CMK (cell line): ENCODE measurements around the gene PAPOLA.
"Not testable (repeated sequence)": the region's sequence is repeated elsewhere in the genome, so short reads cannot be mapped to it uniquely, and the experiment has no call there.

Experiments
- DNase-seq: peaks from one replicate; pipeline ENCODE4 v3.0.0-alpha.2; 2010; ENCODE audit warnings: low read depth

The PAPOLA gene

DNA sequence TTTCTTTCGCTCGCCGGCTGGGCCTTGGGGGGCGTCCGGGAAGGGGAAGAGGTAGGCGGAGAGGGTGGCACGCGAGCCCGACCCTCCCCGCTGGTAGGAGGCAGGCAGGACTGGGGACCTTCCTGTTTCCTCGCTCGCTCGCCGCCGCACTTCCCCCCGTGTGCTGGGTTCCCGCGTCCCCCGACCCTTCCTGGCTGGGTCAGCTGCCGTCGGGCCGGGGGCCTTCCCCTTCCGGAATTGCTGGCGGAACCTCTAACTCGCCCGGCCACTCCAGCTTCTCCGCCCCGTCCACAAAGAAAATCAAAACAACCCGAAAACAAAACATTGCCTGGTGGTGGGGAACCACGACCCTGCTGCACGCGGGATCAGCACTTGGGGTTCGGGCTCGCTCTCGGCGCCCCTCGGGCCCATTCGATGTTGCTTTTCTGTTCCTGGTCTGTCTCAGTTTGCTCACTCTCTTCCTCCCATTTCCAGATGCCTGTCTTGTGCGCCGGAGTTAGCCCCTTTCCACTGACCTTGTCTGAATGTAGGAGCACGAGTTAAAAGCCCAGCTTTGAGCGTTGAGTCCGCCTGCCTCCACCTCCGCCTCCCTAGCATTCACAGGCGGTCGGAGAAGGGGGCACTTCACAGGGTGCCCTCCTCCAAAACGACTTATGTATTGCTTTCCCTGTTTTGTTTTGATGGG is 581 bp downstream of the PAPOLA start:
- peak; percentile 52 for DNase-seq

DNA sequence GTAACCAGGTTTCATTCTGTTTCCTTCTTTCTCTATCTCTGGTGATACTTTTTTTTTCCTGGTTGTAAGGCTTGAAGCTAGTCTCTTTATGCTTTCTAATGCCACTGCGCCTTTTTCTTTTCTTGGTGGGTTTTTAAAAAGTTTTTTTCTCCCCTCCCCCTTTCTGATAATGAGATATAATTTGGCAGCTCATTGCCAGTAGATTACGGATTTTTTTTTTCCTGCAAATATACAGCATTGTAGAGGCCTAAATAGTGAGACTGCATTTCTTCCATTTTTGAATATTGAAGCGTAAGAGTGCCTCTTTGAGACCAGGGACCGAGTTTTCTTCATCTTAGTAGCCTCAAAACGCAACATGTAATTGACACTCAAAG is 1.1 kb downstream of the PAPOLA start:
- DNase-seq = no peak

DNA sequence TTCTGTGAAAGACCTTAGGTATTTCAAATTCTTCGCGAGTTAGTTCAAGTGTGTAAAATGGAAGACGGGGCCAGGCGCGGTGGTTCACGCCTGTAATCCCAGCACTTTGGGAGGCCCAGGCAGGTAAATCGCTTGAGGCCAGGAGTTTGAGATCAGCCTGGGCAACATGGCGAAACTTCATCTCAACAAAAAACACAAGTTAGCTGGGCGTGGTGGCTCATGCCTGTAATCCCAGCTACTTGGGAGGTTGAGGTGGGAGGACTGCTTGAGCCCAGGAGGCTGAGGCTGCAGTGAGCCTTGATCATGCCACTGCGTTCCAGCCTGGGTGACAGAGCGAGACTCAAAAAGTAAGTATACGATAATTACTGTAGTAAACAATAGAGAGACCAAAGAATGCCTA is 2.2 kb downstream of the PAPOLA start:
- not testable (repeated sequence) for DNase-seq

DNA sequence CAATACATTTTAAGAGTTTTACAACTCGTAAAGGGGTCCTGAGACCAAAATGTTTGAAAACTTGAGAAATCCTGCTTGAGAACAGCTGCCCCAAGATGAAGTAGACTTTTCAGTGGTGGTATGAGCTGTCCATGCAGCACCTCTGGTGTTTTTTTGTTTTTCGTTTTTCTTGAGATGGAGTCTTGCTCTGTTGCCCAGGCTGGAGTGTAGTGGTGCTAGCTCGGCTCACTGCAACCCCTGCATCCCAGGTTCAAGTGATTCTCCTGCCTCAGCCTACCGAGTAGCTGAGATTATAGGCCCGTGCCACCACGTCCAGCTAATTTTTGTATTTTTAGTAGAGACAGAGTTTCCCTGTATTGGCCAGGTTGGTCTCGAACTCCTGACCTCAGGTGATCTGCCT is 5.5 kb downstream of the PAPOLA start:
- DNase-seq = no peak

DNA sequence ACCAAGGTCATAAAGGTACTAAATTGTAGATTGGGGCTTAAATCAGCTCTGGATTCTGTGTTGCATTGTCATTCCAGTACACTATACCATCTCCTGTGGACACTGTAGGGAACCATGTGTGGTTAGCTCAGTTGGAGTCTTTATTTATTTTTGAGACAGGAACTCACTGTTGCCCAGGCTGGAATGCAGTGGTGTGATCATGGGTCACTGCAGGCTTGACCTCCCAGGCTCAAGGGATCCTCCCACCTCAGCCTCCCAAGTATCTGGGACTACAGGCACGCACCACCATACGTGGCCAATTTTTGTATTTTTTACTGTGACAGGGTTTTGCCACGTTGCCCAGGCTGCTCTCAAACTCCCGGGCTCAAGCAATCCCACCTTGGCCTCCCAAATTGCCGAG is 6.7 kb downstream of the PAPOLA start:
- DNase-seq = no peak

DNA sequence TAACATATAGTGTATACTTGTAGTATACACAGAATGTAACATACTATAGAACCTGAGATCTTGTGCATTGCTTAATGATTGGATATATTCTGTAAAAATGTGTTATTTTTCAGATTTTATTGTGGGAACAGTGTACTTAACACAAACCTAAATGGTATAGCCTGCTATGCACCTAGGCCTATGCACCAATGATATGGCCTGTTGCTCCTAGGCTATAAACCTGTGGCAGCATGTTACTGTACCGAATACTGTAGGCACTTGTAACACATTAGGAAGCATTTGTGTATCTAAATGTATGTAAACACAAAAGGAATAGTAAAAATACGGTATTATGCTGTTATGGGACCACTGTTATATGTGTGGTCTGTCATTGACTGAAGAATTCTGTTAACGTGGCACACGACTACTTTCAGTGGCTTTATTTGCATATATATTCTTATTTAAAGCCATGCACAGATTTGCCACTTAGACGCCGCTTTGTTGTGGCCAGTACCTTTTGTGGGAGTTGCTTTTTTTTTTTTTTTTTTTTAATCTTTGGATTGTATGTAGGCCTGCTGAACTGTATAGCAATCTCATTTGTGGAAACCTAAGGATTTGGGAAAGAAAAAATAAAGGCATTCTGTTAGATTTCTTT is 7.4 kb downstream of the PAPOLA start:
- DNase-seq = no peak

DNA sequence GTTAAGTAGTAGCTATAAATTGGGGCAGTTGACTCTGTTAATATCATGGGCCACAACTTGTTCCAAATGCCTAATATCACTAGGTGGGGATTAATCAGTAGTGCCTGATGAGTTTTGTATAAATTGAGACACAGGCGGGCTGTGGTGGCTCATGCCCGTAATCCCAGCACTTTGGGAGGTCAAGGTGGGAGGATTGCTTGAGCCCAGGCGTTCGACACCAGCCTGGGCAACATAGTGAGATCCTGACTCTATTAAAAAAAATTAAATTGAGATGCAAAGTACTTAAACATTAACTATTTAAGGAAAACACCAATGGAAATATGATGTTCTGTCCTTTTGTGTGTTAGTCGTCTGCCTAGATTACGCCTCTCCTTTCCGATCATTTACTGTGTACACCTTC is 9.0 kb downstream of the PAPOLA start:
- no peak for DNase-seq

DNA sequence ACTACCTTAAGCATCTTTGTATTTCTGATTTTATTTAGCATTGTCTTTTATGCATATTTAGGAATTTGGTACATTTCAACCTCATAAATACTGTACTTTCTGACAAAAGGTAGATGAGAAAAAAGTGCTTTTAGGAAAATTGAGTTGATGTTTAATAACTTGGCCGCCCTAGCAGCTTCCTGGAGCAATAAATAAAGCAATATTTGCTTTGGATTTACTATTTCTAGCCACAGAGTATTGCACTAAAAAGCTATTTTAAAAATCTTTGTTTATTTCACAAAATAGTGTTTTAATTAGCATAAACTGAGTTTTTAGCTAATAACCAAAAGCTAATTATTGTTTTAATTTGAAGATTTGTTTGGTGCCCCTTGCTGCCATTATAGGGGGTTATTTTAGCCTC is 9.5 kb downstream of the PAPOLA start:
- no peak for DNase-seq

DNA sequence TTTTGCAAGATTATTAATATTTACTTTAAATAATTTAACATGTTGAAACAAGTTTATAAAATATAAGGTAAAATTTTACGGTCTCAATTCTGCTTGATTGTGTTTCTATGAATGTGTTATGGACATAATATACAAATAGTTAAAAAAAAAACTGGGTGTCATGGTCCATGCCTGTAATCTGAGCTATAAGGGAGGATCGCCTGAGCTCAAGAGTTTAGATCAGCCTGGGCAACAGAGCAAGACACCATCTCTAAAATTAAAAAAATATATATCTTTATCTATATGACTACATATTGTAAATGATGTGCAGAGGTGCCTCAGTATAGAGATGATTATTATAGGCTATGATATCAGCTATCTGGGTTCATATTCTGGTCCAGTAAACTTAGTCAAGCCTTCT is 9.9 kb downstream of the PAPOLA start:
- no peak for DNase-seq

DNA sequence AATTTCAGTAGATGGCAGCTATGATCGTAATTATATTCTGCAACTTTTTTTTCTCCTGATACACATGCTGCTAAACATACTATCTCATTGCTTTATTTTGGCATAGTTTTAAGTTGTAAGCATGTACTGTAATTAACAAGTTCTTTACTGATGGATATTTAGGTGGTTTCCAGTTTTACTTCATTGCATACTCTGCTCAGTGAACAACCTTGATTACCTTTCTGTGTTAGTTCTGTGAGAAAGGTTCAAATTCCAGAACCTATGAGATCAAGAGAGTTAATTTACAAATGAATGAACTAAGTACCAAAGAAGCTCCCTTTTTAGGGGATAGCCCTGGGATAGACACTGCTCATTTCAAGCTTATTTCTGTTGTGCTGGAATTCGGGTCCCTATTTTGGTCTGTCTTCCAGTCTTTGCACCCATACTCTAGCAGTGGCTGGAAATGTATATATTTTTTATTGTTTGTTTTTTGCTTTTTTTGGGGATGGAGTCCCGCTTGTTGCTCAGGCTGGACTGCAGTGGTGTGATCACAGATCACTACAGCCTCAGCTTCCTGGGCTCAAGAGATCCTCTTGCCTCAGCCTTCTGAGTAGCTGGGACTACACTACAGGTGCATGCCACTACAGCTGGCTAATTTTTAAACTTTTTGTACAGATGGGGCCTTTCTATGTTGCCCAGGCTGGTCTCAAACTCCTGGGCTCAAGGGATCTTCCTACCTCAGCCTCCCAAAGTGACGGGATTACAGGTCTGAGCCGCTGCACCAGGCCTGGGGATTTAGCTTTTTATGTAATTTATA is 10.6 kb downstream of the PAPOLA start:
- no peak for DNase-seq

DNA sequence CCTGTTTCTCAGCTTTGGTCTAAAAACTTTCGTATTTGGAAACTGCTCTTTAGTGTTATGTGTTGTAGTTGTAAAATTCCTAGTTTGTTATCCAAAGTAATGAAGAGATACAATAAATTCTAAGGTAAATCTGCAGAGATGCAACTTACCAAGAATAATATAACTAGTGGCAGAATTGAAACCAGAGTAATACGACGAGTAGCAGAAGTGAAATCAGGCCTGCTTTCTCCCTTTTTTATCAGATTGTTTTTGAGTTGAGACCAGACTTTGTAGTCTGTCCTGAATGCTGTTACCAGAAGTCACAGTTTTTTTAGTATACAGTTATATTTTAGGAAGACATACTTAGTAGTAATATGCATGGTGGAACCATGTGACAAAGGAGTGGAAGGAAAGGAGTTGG is 12.5 kb downstream of the PAPOLA start:
- DNase-seq = no peak

DNA sequence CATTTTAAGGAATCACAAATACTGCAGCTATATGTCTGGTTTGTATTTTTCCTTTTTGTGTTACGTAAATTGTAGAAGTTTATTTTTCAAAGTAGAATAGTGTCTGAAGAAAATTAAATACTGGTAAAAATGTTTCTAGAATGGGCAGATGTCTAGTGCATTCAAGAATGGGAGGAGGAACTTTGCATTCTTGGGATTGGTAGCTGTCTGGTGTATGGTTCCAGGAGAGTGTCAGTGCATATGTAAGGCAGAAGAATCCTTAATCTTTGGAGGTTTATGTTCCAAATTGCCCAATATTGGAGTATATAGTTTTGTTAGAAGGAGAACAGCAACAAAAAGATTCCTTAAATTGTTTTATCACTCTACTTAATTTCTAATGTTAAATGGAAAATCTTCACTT is 13.5 kb downstream of the PAPOLA start:
- no peak for DNase-seq

DNA sequence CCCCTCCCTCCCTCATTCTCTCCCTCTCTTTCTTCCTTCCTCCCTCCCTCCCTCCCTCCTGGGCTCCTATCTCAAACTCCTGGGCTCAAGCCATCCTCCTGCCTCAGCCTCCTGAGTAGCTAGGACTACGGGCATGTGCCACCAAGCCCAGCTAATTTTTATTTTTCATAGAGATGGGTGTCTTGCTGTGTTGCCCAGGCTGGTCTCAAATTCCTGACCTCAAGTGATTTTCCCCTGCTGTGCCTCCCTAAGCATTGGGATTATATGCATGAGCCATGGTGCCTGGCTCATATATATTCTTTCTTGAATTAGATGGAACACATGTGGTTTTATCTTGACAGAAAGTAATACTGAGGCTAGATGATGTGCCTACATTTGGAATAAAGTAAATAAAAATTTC is 14.2 kb downstream of the PAPOLA start:
- DNase-seq = no peak

DNA sequence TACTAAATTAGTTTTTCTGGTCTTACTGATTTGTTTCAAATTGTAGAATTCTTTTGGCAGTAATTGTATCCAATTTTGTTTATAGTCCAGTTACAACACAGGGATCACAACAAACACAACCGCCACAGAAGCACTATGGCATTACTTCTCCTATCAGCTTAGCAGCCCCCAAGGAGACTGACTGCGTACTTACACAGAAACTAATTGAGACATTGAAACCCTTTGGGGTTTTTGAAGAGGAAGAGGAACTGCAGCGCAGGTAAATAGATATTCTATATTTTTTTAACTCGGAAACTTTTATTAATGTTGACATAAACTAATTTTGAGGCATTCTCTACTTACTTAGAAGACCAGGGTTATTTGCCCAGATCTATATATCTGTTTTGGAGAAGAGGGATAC is 17.8 kb downstream of the PAPOLA start:
- no peak for DNase-seq

DNA sequence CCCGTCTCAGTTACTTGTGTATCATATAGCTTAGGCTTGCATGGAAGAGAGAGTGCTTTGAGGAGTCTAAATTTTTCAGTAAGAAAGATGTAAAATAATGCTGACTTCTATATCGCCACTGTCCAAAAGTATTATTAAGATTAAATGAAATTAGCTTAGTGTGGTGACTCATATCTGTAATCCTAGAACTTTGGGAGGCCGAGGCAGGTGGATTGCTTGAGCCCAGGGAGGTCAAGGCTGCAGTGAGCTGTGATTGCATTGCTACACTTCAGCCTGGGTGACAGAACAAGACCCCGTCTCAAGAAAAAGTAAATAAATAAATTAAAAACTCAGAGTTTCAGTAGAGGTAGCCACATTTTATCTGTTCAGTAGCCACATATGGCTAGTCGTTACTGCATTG is 23.3 kb downstream of the PAPOLA start:
- no peak for DNase-seq

DNA sequence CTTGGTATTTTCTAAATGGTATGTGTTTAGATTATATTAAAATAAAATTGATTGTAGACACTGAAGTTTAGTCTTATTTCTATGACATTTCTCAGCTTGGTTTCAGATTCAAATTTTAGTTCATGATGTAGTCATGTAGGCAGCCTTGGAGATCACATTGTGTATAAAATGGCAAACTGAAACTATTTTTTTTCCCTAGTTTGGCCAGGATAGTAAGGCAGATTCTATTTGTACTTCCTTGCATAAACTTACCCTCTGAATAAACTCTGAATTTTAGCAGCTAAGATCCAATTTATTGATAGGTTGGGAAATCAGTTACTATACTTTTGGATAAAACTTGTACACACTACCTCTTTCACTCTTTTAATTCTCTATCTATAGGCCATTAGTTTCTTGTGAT is 30.4 kb downstream of the PAPOLA start:
- DNase-seq = no peak

DNA sequence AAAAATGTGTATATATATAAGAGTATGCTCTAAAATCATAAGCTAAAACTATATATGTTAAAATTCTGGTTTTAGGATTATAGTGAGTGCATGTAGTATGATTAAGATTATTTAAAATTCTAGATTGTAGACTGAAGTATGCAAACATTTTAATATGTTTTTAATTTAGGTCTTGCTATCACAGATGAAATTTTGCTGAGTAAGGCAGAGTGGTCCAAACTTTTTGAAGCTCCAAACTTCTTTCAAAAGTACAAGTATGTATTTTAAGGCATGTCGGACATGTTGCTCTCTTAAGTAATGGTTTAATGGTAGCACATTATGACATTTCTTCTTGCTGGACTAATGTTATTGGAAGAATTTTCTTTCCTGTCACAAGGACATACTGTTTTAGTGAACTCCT is 34.6 kb downstream of the PAPOLA start:
- no peak for DNase-seq

DNA sequence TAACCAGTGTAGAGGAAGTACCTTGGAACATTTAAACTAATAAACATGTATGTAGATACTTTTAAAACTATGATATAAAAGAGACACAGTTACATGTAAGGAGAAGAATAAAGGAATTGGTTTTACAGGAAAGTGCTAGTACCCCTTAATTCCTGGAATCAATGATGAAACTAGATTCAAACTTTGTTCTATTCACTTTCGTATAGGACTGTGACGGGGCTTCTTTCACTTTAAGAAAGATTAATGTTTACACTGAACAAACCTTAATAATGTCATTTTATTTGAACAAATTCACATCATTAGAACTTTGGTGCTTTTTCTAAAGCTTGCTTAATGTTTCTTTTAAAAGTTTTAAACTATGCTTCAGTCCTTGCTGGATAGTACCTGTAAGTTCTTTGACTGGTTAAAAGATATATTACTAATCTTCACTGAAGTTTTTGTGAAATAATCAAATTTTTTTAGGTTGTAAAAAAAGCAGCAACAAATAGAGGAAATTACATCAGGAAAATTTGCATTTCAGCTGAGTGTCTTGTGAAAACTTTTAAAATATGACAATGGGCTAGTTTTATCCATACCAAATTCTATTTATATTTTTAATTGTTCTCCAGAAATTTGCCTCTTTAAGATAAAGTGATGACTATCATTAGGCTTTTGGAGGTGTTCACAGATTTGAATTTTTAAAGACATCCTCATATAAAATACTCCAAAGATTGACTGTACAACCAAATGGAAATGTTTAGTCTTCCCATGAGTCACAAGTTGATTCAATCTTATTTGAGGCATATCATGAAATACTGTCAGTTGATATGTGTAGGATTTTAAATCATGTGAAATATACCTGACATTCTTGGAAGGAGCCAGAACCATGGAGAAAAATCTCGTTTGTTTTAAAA is 36.2 kb downstream of the PAPOLA start:
- DNase-seq = no peak

DNA sequence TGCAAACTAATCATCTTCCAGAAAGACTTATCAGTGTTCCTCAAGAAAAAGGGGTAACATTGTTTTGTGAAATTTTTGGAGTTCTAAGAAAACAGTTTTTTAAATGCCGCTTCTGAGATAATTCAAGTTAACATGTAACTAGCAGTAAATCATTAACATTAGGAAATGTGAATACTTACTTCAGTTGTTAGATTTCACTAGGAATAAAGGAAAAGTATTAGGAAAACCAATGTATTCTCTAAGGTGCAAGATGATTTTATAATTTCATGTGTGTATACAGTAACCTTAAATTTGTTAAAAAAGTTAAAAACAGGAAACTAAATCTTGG is 36.8 kb downstream of the PAPOLA start:
- no peak for DNase-seq

DNA sequence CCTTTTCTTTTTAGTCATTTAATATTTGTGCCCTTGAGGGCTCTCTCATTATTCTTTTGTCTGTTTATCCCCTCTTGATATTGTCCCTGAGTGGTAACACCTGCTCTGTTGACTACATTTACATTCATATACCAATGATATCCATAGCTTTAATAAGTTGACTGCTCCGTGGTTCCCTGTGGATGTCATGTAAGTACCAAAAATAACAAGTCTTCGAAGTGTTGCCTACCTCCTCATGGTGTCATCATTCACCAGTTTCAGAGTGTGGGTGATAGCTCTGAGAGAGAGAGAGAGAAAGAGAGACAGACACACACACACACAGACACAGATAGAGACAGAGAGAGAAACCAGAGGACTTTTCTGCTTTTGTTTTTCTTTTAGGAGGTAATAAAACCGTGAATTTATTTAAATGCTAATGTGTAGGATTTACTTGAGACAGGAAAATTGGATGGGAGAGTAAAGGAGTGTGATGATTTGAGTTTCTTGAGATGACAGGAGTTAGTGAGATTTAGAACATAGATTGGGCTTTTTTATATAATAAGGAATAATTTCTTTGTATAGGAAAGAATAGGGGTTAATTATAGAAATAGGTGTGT is 52.2 kb downstream of the PAPOLA start:
- no peak for DNase-seq

DNA sequence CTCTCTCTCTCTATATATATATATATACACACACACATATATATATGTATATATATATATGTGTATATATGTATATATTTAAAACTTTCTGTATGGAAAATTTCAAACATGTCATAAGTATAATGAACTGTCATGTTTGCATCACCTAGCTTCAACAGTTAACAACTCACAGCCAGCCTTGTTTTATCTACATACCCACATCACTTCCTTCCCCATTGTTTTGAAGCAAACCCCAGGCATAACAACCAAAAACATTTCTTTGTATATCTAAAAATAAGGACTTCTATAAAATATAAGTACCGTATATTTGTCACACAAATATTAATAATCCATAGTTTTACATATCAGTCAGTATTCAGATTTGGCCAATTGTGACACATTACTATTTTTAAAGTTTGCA is 57.4 kb downstream of the PAPOLA start:
- no peak for DNase-seq

DNA sequence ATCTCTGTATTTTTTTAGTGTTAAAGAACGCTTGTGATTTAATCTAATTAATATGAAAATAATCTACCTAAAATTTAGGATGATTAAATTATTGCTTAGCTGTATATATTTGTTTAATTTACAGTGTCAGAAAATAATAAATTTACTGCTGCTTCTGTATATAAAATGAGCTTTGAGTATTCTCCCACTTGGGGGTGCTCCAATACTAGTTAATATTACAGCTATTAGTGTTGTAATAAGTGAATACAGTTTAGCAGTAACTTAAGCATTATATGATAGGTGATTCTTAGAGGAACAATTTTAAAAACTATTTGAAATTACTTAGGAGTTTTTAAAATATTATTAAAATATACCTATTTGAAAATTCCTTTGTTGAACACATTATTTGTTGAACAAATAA is 62.2 kb downstream of the PAPOLA start:
- no peak for DNase-seq
